ENCODE results near the gene APC2. TPM values are rescaled to one million over a fixed set of nuclear protein-coding genes. Genes with fewer than 3 reads are reported as not detected.
A peak's percentile ranks its signal among the peaks of the same experiment; 100 is the strongest.
"Not testable (repeated sequence)": the region's sequence is repeated elsewhere in the genome, so short reads cannot be mapped to it uniquely, and the experiment has no call there.

Gene APC2
- total RNA-seq, 2 experiments from 2014 or later, result not detected

DNA sequence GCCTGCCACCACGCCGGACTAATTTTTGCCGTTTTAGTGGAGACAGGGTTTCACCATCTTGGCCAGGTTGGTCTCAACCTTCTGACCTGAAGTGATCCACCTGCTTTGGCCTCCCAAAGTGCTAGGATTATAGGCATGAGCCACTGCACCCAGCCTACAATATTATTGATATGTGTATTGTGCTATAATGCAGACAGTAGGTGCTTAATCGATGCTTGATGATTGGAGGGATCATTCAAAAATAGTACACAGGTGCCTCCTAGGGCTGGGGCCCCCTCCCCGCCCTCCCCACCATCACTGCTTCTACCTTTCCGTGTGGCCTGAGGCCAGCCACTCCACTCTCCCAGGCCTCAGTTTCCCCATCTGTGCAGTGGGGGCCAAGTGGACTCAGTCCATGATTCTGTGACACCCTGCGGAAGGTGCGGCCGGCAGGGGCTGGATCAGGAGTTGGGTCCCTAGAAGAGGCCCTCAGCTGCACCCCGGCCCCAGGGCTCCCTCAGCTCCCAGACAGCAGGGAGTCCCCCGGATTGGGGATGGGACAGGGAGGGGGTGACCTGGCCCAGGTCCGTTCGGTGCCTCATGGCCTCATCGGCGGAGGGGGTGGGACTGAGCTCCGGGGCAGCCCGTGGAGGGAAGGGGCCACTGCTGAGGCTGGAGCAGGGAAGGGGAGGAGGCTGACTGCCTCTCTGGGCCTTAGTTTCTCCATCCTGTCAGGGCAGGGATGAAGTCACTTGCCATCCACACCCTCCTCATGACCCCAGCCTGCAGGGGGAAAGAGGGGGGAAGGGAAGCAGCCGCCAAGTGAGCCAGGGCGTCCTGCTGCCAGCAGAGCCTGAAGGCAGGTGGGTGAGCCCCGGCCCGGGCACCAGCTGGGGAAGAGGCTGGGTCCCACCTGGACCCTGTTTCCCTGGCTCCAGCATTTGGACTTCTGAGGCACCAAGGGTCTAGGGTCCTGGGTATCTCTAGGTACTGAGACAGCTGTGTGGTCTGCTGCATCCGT, 61.7 kb downstream of the APC2 start:
- Mint-ChIP-seq H3K27ac (no peak overlapping the region), H3K27me3 (ENCODE audit: low read depth) (peaks cover 17% of the 10 kb centered on the region), H3K36me3 (ENCODE audit: low read depth) (peaks cover 3% of the 10 kb centered on the region), H3K4me1 (ENCODE audit: low read depth) (peaks cover 19% of the 10 kb centered on the region), H3K4me3 (peak overlapping the region; percentile 66), H3K9me3 (ENCODE audit: insufficient read depth) (no peaks in the 10 kb centered on the region)
- ATAC-seq (no peak), DNase-seq (no peak)
- POLR2A ChIA-PET, result no interaction called here
- CTCF ChIA-PET, result interaction anchor here (1.0 kb wide), 1 partner anchor 9 kb away, joined by 3 read pairs; no protein-coding TSS in a partner anchor

DNA sequence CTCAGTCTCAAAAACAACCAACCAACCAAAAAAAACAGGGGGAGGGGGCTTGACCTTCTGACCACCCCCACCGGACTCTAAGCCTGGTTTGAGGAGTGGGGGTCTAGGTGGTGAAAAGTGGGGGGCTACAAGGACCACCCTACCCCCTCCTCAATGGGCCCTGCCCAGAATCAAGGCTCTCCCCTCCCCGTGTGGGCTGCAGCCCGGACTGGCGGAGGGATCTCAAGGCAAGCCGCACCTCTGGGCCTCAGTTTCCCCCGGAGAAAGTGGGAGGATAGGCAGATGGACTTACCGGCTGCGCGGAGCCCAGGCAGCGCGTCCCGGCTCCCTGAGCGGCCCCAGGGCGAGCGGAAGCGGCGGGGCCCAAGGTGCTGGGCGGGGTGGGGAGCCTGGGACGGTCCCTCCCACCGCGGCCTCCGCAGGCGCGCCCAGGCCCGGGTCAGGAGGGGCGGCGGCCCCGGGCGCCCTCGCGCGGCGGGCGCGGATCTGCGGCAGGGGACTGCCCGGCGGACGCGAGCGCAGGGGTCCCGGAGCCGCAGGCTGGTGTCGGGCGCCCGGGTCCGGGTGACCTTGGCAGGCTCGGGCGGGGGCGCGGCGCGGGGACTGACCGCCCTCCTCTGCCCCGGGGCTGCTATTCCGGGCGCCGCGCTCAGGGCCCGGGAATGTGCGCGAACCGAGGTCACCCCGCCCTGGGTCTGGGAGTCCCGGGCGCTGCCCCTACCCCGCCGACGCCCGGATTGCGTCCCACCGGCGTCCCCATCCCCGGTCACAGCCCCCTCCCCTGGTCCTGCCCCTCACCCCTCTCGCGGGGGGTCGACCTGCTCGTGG, 63.0 kb downstream of the APC2 start, which contains the start of gene ADAMTSL5:
TSS of gene ADAMTSL5 (minus strand) at position 349 of the 828 bp plus-strand sequence. CDS start 2,076 bp downstream, outside the sequence.
- ChIA-PET POLR2A (no interaction called here), CTCF (no interaction called here)
- Mint-ChIP-seq H3K4me3 (peak within 1 kb of the TSS; percentile 66), H3K4me1 (ENCODE audit: low read depth) (peaks cover 15% of the 10 kb centered on the region), H3K36me3 (ENCODE audit: low read depth) (peaks cover under 1% of the 10 kb centered on the region), H3K9me3 (ENCODE audit: insufficient read depth) (no peaks in the 10 kb centered on the region), H3K27me3 (ENCODE audit: low read depth) (peaks cover 16% of the 10 kb centered on the region), H3K27ac (no peak within 1 kb of the TSS)
- peak; percentile 87 for ATAC-seq
- DNase-seq, result peak; percentile 78

DNA sequence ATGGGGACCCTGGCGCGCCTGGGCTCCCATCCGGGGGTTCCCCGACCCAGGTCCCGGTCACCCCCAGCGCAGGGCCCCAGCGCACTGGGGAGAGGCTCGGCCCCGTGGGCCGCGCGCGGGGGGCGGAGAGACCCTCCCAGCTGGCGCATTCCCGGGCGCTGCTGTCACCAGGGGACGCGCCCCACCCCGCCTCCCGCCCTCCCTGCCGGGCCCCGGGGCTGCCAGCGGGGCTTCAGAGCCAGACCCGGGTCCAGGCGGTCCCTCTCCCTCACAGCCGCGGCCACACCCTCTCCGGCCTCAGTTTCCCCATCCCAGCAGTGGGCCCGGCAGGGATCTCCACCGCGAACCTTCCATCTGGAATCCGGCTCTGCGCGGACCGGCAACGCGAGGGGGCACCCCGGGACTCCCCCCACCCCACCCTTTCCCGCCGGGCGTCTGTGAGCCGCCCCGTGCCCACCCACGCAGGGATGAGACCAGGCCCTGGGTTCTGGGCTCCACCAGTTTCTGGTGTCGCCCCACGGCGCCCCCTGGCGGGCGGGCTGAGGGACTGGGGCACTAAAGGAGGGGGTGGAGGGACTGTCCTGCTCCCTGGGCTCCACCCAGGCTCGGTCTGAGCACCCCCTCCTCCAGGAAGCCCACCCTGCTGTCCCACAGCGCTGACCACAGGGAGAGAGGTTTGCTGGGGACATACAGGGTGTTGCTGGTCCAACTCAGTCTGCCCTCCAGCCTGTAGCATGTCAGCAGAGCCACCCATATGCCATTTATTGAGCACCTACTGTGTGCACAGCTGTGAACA, 63.8 kb downstream of the APC2 start:
- H3K27ac Mint-ChIP-seq, result no peak overlapping the region
- H3K36me3 Mint-ChIP-seq (ENCODE audit: low read depth), result no peaks in the 10 kb centered on the region
- ChIA-PET CTCF (interaction anchor here (0.6 to 1.2 kb wide), 2 partner anchors 8 to 69 kb away, joined by 3 to 4 read pairs; no protein-coding TSS in a partner anchor), POLR2A (no interaction called here)
- no peaks in the 10 kb centered on the region for H3K9me3 Mint-ChIP-seq (ENCODE audit: insufficient read depth)
- H3K4me1 Mint-ChIP-seq (ENCODE audit: low read depth), result peaks cover 12% of the 10 kb centered on the region
- H3K27me3 Mint-ChIP-seq (ENCODE audit: low read depth), result peaks cover 13% of the 10 kb centered on the region
- DNase-seq (peak; percentile 72), ATAC-seq (peak; percentile 44)
- no peak overlapping the region for H3K4me3 Mint-ChIP-seq

DNA sequence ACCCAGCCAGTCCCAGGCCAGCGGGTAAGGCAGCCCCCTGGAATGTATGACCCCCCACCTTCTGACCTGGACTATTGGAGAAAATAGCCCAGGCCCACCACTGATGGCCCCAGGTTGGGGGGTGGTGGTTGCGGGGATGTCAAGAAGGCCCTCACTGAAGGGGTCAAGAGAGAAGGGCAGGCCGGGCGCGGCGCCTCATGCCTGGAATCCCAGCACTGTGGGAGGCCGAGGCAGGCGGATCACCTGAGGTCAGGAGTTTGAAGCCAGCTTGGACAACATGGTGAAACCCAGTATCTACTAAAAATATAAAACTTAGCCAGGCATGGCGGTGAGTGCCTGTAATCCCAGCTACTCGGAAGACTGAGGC, 64.4 kb downstream of the APC2 start:
- Mint-ChIP-seq H3K36me3 (ENCODE audit: low read depth) (no peaks in the 10 kb centered on the region), H3K9me3 (ENCODE audit: insufficient read depth) (no peaks in the 10 kb centered on the region), H3K4me1 (ENCODE audit: low read depth) (peaks cover 12% of the 10 kb centered on the region), H3K27me3 (ENCODE audit: low read depth) (peaks cover 11% of the 10 kb centered on the region), H3K27ac (no peak overlapping the region), H3K4me3 (no peak overlapping the region)
- CTCF ChIA-PET, result interaction anchor here (0.6 to 1.2 kb wide), 2 partner anchors 9 to 70 kb away, joined by 3 to 4 read pairs; no protein-coding TSS in a partner anchor
- POLR2A ChIA-PET, result no interaction called here
- no peak for ATAC-seq
- DNase-seq, result no peak

DNA sequence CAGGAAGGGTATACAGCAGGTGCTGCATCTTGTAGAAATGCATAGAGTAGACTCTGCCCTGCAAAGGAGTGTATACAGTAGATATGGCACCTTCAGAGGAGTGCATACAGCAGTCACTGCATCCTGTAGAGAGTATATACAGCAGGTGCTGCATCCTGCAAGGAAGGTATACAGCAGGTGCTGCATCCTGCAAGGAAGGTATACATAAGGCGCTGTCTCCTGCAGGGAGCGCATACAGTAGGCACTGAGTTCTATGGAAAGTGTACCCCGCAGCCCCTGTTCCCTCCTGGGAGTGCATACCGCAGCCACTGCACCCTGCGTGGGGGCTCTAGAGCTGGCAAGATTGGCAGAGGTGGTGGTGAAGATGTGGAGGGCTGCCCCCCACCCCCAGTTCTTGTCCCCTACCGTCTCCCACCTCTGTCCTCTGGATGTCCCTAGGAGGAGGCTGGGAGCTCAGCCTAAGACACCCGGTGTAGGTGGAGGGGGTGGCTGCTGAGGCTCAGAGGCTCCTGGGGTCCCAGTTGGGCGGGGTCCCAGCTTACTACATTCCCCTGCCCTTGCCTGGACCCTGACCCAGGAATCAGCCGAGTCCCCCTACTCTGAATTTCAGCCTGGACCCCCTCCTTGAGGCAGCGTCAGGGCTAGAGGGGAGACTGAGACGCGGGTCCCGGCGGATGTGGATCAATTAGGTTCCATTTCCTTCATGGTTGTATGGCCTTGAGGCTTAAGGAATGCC, 65.2 kb downstream of the APC2 start:
- Mint-ChIP-seq H3K4me1 (ENCODE audit: low read depth) (peaks cover 12% of the 10 kb centered on the region), H3K27me3 (ENCODE audit: low read depth) (peaks cover 7% of the 10 kb centered on the region), H3K27ac (no peak overlapping the region), H3K4me3 (no peak overlapping the region), H3K9me3 (ENCODE audit: insufficient read depth) (no peaks in the 10 kb centered on the region), H3K36me3 (ENCODE audit: low read depth) (no peaks in the 10 kb centered on the region)
- ChIA-PET CTCF (interaction anchor here (1.2 kb wide), 1 partner anchor 71 kb away, joined by 4 read pairs; no protein-coding TSS in a partner anchor), POLR2A (no interaction called here)
- DNase-seq (no peak), ATAC-seq (no peak)

DNA sequence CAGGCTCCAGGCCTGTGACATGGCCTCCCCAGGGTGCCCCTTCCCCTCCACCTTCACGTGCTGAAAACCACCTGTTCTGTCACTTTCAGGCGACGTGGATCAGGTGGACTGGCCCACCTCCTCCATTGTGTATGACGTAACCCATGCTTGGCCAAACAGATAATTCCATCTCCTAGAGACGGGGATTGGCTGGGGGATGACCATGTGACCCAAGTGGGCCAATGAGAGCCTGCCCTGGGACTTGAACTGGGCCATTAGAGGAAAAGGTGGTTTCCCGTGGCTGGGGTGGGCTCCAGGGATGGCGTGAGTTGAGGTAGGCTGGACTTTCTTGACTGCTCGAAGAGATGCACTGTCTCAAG, 66.5 kb downstream of the APC2 start:
- Mint-ChIP-seq H3K4me3 (no peak overlapping the region), H3K36me3 (ENCODE audit: low read depth) (no peaks in the 10 kb centered on the region), H3K4me1 (ENCODE audit: low read depth) (peaks cover 7% of the 10 kb centered on the region), H3K27me3 (ENCODE audit: low read depth) (peaks cover 3% of the 10 kb centered on the region), H3K27ac (no peak overlapping the region), H3K9me3 (ENCODE audit: insufficient read depth) (no peaks in the 10 kb centered on the region)
- ATAC-seq, result no peak
- DNase-seq, result no peak
- POLR2A ChIA-PET, result no interaction called here
- CTCF ChIA-PET, result no interaction called here

DNA sequence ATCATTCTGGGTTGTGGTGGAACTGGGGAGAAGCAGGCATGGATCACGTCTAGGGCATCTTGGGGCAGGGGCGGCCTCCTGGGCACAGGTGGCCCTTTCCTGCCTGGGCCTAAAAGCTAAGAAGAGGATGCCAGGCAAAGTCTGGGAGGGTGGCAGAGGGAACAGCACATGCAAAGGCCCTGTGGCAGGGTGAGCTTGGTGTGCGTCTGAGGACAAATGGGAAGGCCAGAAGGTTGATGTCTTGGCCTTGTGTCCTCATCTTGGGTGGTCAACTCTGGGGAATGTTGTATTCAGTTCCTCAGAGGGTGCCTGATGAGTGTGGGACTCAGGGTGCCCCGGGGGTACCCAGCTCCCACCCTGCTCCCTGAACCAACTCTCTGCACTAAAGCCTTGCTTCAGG, 68.5 kb downstream of the APC2 start:
- no peaks in the 10 kb centered on the region for H3K4me1 Mint-ChIP-seq (ENCODE audit: low read depth)
- no peaks in the 10 kb centered on the region for H3K36me3 Mint-ChIP-seq (ENCODE audit: low read depth)
- no peaks in the 10 kb centered on the region for H3K9me3 Mint-ChIP-seq (ENCODE audit: insufficient read depth)
- H3K27ac Mint-ChIP-seq, result no peak overlapping the region
- DNase-seq (no peak), ATAC-seq (no peak)
- H3K4me3 Mint-ChIP-seq, result no peak overlapping the region
- peaks cover 8% of the 10 kb centered on the region for H3K27me3 Mint-ChIP-seq (ENCODE audit: low read depth)
- ChIA-PET POLR2A (no interaction called here), CTCF (interaction anchor here (1.2 kb wide), 1 partner anchor 16 kb away, joined by 3 read pairs; no protein-coding TSS in a partner anchor)

DNA sequence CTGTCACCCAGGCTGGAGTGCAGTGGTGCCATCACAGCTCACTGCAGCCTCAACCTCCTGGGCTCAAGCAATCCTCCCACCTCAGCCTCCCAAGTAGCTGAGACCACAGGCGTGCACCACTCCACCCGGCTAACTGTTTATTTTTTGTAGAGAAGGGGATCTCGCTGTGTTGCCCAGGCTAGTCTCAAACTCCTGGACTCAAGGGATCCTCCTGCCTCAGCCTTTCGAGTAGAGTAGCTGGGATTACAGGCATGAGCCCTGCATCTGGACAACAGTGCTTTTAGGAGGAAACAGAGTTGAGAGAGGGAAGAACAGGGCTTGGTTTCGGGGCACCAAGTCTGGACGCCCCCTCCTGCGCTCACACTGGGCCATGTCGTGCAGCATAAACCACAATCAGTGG, 69.9 kb downstream of the APC2 start:
- DNase-seq; H3K4me3 Mint-ChIP-seq; H3K27ac Mint-ChIP-seq; H3K36me3 Mint-ChIP-seq (ENCODE audit: low read depth); CTCF ChIA-PET; H3K9me3 Mint-ChIP-seq (ENCODE audit: insufficient read depth); H3K4me1 Mint-ChIP-seq (ENCODE audit: low read depth); POLR2A ChIA-PET; ATAC-seq: not testable (repeated sequence)
- H3K27me3 Mint-ChIP-seq (ENCODE audit: low read depth), result peaks cover 14% of the 10 kb centered on the region

DNA sequence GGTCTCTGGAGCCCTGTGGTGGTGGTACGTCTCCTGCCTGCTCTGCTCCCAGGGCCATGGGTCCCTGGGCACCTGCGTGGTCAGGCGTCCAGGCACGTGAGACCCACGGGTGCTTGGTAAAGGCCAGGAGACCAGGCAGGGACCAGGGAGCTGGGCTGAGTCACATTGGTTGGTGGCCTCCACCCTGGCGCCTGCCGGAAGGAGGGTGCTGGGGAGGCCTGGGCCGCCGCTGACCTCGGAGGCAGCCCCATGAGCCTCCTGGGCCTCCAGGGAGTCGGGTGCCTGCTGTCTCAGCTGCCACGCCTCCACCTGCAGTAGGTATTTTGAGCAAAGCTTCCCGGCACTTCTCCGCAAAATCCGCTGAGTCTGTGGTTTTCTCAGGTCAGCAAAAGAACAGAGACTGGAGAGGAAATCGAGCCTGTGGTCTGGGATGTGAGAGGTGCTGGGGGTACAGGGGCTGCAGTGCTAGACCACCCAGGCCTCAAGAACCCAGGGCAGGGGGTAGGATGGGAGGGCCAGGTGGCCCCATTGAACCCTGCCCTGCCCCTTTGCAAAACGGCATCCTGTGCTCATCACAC, 70.4 kb downstream of the APC2 start:
- no peak for ATAC-seq
- Mint-ChIP-seq H3K9me3 (ENCODE audit: insufficient read depth) (no peaks in the 10 kb centered on the region), H3K27me3 (ENCODE audit: low read depth) (peaks cover 16% of the 10 kb centered on the region), H3K27ac (no peak overlapping the region), H3K36me3 (ENCODE audit: low read depth) (no peaks in the 10 kb centered on the region), H3K4me1 (ENCODE audit: low read depth) (peaks cover 2% of the 10 kb centered on the region), H3K4me3 (no peak overlapping the region)
- ChIA-PET CTCF (no interaction called here), POLR2A (no interaction called here)
- DNase-seq, result no peak

DNA sequence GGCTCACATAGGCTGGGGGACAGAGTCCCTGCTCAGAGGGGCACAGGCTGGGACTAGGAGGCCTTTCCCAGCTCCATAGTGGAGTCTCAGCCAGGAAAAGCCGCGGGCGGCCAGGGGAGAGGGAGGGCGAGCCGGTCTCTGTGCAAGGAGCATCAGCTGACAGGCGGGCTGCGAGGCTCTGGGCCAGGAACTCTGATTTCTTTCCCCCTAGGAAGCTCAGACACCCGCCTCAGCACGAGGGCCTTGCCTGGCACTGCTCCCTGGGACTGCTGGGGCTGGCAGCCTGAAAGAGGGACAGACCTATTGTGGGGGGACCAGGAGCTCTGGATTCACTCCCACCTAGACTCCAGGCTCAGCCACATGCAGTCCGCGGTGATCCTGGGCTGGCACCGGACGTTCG, 71.7 kb downstream of the APC2 start:
- ChIA-PET POLR2A (no interaction called here), CTCF (interaction anchor here (1.2 kb wide), 1 partner anchor 25 kb away, joined by 4 read pairs; no protein-coding TSS in a partner anchor)
- H3K4me1 Mint-ChIP-seq (ENCODE audit: low read depth), result peaks cover 2% of the 10 kb centered on the region
- ATAC-seq (no peak), DNase-seq (no peak)
- H3K4me3 Mint-ChIP-seq, result no peak overlapping the region
- H3K27ac Mint-ChIP-seq, result no peak overlapping the region
- peaks cover 25% of the 10 kb centered on the region for H3K27me3 Mint-ChIP-seq (ENCODE audit: low read depth)
- no peaks in the 10 kb centered on the region for H3K36me3 Mint-ChIP-seq (ENCODE audit: low read depth)
- no peaks in the 10 kb centered on the region for H3K9me3 Mint-ChIP-seq (ENCODE audit: insufficient read depth)

Data from activated CD8-positive, alpha-beta T cell treated with anti-CD3 and anti-CD28 coated beads, Interleukin-2, amount 10 ng/mL, durations not matched to agents 7 days and 5 days (primary cell).